Panc1 (cell line): ENCODE data around the gene INO80D.

Experiments
- CTCF ChIP-seq: fragments of 450-650 bp; IDR thresholded peaks from 2 replicates; pipeline ENCODE4 v1.5.1; 2017; ENCODE audit warnings: mild to moderate bottlenecking
- POLR2AphosphoS5 ChIP-seq: IDR thresholded peaks from 2 replicates; pipeline ENCODE4 v1.6.1; 2012; ENCODE audit warnings: mild to moderate bottlenecking, low read depth, low read length, moderate library complexity
- REST ChIP-seq, 2 experiments: IDR thresholded peaks; 2 replicates each; pipeline ENCODE4 v1.6.1; 2011 to 2012; ENCODE audit warnings: low read depth in 2 of 2, control low read depth in 1 of 2, low read length in 1 of 2, mild to moderate bottlenecking in 1 of 2, moderate library complexity in 1 of 2; ENCODE audit not compliant: insufficient read depth in 1 of 2
- TCF7L2 ChIP-seq: IDR thresholded peaks from 2 replicates; pipeline ENCODE4 v1.6.1; 2011; ENCODE audit warnings: mild to moderate bottlenecking, low read depth, low read length, inconsistent platforms

GRCh38 chr2:206084870-206085741, 868 bp downstream of the INO80D start:
- no peak for TF ChIP-seq CTCF
- TF ChIP-seq REST (IDR thresholded peaks at IDR 0.05; ENCODE audit: insufficient read depth in 1 of 2, low read depth in 2 of 2, low read length in 1 of 2): no peak
- no peak for TF ChIP-seq POLR2AphosphoS5
- no peak for TF ChIP-seq TCF7L2
